K562 (cell line): ENCODE data around the gene ZFPM1. TPM values are rescaled to one million over a fixed set of nuclear protein-coding genes. Genes with fewer than 3 reads are reported as not detected.

Experiments
- CHD7 ChIP-seq: fragments of 200-600 bp; sonication (generic); IDR thresholded peaks from one replicate; pipeline ENCODE4 v1.6.1; 2012; ENCODE audit warnings: mild to moderate bottlenecking, low read depth, low read length, inconsistent platforms
- CREM ChIP-seq: IDR thresholded peaks from 2 replicates; pipeline ENCODE4 v1.6.1; 2014; ENCODE audit warnings: antibody characterized with exemption, low read depth
- DIDO1 ChIP-seq: fragments of 450-650 bp; IDR thresholded peaks from 2 replicates; pipeline ENCODE4 v1.6.1; 2016; ENCODE audit warnings: low read depth, missing biosample characterization, missing genetic modification characterization
- GATAD2B ChIP-seq: fragments of 450-650 bp; IDR thresholded peaks from 2 replicates; pipeline ENCODE4 v1.6.1; 2017; ENCODE audit warnings: mild to moderate bottlenecking, borderline replicate concordance
- HMGN3 ChIP-seq: IDR thresholded peaks from 2 replicates; pipeline ENCODE4 v1.6.1; 2011; ENCODE audit warnings: borderline replicate concordance, low read depth, mild to moderate bottlenecking, mixed read lengths, low read length; ENCODE audit not compliant: insufficient read length; ENCODE audit errors: extremely low read depth
- PHF8 ChIP-seq: fragments of 200-600 bp; sonication (generic); IDR thresholded peaks from 2 replicates; pipeline ENCODE4 v1.6.1; 2012; ENCODE audit warnings: mixed run types, mild to moderate bottlenecking, inconsistent platforms, low read length, moderate library complexity, borderline replicate concordance
- SETDB1 ChIP-seq: IDR thresholded peaks from one replicate; pipeline ENCODE4 v1.6.1; 2012; ENCODE audit warnings: low read length, control low read depth, inconsistent platforms
- TAF1 ChIP-seq: IDR thresholded peaks from 2 replicates; pipeline ENCODE4 v1.6.1; 2011; ENCODE audit warnings: mild to moderate bottlenecking, low read length, moderate library complexity; ENCODE audit not compliant: insufficient read depth, control insufficient read depth, severe bottlenecking; ENCODE audit errors: extremely low read depth
- YY1 ChIP-seq, 3 experiments: IDR thresholded peaks; 2 replicates each; pipeline ENCODE4 v1.6.1; 2011; ENCODE audit warnings: low read length in 2 of 3, mild to moderate bottlenecking in 2 of 3, moderate library complexity in 2 of 3, borderline replicate concordance in 1 of 3, control low read depth in 1 of 3, low read depth in 1 of 3; ENCODE audit not compliant: insufficient read depth in 3 of 3, insufficient replicate concordance in 2 of 3, control insufficient read depth in 1 of 3, insufficient read length in 1 of 3; ENCODE audit errors: extremely low read depth in 1 of 3
- polyA plus RNA-seq, 8 experiments: library from polyadenylated mRNA; depleted of rRNA in 4 of 8; stranded (reverse) in 5 of 8; unstranded in 3 of 8; fragments of >200 nt; fragmentation: Nextera tagmentation in 2 of 8; fragmentation: Illumina TruSeq in 1 of 8; extraction: Ambion mirVana in 2 of 8; extraction: Trizol in 1 of 8; gene quantifications; 2 replicates each; pipeline versions ENCODE4 v1.2.1 to v1.2.3, GENCODE V29; 2011 to 2014; ENCODE audit warnings: inconsistent platforms in 1 of 8, missing spikeins in 1 of 8
- total RNA-seq, 7 experiments: library from RNA; depleted of rRNA in 6 of 7; stranded (reverse); fragments of >200 nt in 6 of 7; fragmentation: Illumina TruSeq in 2 of 7; extraction: Trizol in 2 of 7; gene quantifications; 2 replicates each; pipeline versions ENCODE4 v1.2.1 to v1.2.3, GENCODE V29; 2011 to 2021; ENCODE audit warnings: low replicate concordance in 1 of 7
- TF ChIP-seq, protein P1 (sequence below): fragments of 200-800 bp; sonication (Bioruptor generic); IDR thresholded peaks from 2 replicates; pipeline ENCODE4 v1.6.1; 2017; ENCODE audit warnings: missing genetic modification characterization, missing compliant biosample characterization
- TF ChIP-seq, protein P2 (sequence below): fragments of 450-650 bp; conservative IDR thresholded peaks from 2 replicates; pipeline ENCODE4 v1.6.1; 2016; ENCODE audit warnings: missing genetic modification characterization, low read depth, mild to moderate bottlenecking, missing compliant biosample characterization, moderate library complexity

Gene ZFPM1
- total and polyA plus RNA-seq, 9 of the 15 experiments (the other 6 are each of a cell fraction or from before 2014, with no cell fraction given) = 0.03 to 35.9 (median 1.4) TPM

- TF ChIP-seq, protein P1, sequence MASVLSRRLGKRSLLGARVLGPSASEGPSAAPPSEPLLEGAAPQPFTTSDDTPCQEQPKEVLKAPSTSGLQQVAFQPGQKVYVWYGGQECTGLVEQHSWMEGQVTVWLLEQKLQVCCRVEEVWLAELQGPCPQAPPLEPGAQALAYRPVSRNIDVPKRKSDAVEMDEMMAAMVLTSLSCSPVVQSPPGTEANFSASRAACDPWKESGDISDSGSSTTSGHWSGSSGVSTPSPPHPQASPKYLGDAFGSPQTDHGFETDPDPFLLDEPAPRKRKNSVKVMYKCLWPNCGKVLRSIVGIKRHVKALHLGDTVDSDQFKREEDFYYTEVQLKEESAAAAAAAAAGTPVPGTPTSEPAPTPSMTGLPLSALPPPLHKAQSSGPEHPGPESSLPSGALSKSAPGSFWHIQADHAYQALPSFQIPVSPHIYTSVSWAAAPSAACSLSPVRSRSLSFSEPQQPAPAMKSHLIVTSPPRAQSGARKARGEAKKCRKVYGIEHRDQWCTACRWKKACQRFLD = no peak
- TF ChIP-seq CHD7 = no peak
- no peak for TF ChIP-seq SETDB1
- TF ChIP-seq PHF8 = peak; percentile 48; the same call in 1 of the 2 replicates
- peak; percentile 82 for TF ChIP-seq TAF1
- TF ChIP-seq GATAD2B = peak; percentile 44; the same call in 1 of the 2 replicates
- TF ChIP-seq DIDO1 (tag) = no peak
- peak; percentile 26; the same call in 1 of the 2 replicates for TF ChIP-seq CREM
- TF ChIP-seq YY1 (IDR thresholded peaks at IDR 0.05; ENCODE audit: borderline replicate concordance in 1 of 3, control insufficient read depth in 1 of 3, extremely low read depth in 1 of 3, insufficient read depth in 3 of 3, insufficient read length in 1 of 3, insufficient replicate concordance in 2 of 3, low read depth in 1 of 3, low read length in 2 of 3) = peak in 2 of 3 experiments; percentile 65 to 80
- TF ChIP-seq, protein P2, sequence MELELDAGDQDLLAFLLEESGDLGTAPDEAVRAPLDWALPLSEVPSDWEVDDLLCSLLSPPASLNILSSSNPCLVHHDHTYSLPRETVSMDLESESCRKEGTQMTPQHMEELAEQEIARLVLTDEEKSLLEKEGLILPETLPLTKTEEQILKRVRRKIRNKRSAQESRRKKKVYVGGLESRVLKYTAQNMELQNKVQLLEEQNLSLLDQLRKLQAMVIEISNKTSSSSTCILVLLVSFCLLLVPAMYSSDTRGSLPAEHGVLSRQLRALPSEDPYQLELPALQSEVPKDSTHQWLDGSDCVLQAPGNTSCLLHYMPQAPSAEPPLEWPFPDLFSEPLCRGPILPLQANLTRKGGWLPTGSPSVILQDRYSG (tag) = no peak
- peak; percentile 19 for TF ChIP-seq HMGN3
Measured at GRCh38 chr16:88453217-88453531, at the start of gene ZFPM1 (continued).
